B cell (primary cell): ENCODE data around the gene TSPAN31. TPM values are rescaled to one million over a fixed set of nuclear protein-coding genes. Genes with fewer than 3 reads are reported as not detected.

Experiments
- ATAC-seq: fragments of 200-7000 bp; cut with Tn5 transposase; one replicate; pipeline ENCODE4 v1.10.0; 2021; ENCODE audit warnings: low read depth, mild to moderate bottlenecking, moderate number of reproducible peaks, moderate library complexity
- CTCF ChIA-PET: fragments of 350-600 bp; sonication (Branson Sonifier 250); formaldehyde crosslinking; loops from one replicate; lab custom pipeline; 2021; ENCODE audit warnings: antibody characterized with exemption, inconsistent platforms; lab: Charles Lee
- POLR2A ChIA-PET: fragments of 350-600 bp; sonication (Branson Sonifier 250); formaldehyde crosslinking; loops from one replicate; lab custom pipeline; 2021; ENCODE audit warnings: antibody characterized with exemption; lab: Charles Lee
- DNase-seq: peaks from one replicate; pipeline ENCODE4 v3.0.0; 2013
- H2AFZ ChIP-seq: 2 replicates; pipeline ENCODE4 v1.6.1; 2012; ENCODE audit warnings: mild to moderate bottlenecking, low read depth, low read length; ENCODE audit not compliant: insufficient read depth, poor library complexity, severe bottlenecking
- H3K27ac ChIP-seq, 2 donors: 1 replicate in 1 of 2; 2 replicates in 1 of 2; pipeline ENCODE4 v1.5.1; 2012 to 2013; ENCODE audit warnings: low read length in 2 of 2, mild to moderate bottlenecking in 2 of 2, moderate library complexity in 1 of 2
- H3K27me3 ChIP-seq, 4 experiments: fragments of 200-600 bp in 1 of 4; sonication (generic) in 1 of 4; replicated peaks in 1 of 4; 1 replicate in 2 of 4; 2 replicates in 2 of 4; pipeline versions ENCODE4 v1.6.1 to v1.7.0; 2013 to 2016; ENCODE audit warnings: low read length in 3 of 4, mild to moderate bottlenecking in 2 of 4, mixed read lengths in 1 of 4, moderate library complexity in 1 of 4; ENCODE audit not compliant: insufficient read depth in 4 of 4, control insufficient read depth in 3 of 4; ENCODE audit errors: control extremely low read depth in 1 of 4
- H3K36me3 ChIP-seq, 2 experiments: replicated peaks in 1 of 2; 1 replicate in 1 of 2; 2 replicates in 1 of 2; pipeline versions ENCODE4 v1.6.1 to v1.7.1; 2013; ENCODE audit warnings: low read length in 1 of 2; ENCODE audit not compliant: insufficient read depth in 2 of 2, control insufficient read depth in 1 of 2; ENCODE audit errors: control extremely low read depth in 1 of 2, extremely low read depth in 1 of 2
- H3K4me1 ChIP-seq, 2 donors: fragments of 200-600 bp in 1 of 2; sonication (generic) in 1 of 2; 1 replicate in 1 of 2; 2 replicates in 1 of 2; pipeline versions ENCODE4 v1.5.1 to v1.6.1; 2013 to 2017; ENCODE audit warnings: low read length in 2 of 2; ENCODE audit not compliant: control insufficient read depth in 2 of 2, insufficient read depth in 2 of 2
- H3K4me2 ChIP-seq: replicated peaks from 2 replicates; pipeline ENCODE3; 2012; ENCODE audit warnings: mild to moderate bottlenecking, low read depth, low read length; ENCODE audit not compliant: poor library complexity, severe bottlenecking
- H3K4me3 ChIP-seq, 5 experiments: fragments of 200-600 bp in 1 of 5; sonication (generic) in 1 of 5; 1 replicate in 3 of 5; 2 replicates in 2 of 5; pipeline versions ENCODE4 v1.5.1 to v1.7.0; 2011 to 2016; ENCODE audit warnings: low read length in 4 of 5, mild to moderate bottlenecking in 4 of 5, low read depth in 2 of 5, control low read depth in 1 of 5, moderate library complexity in 1 of 5; ENCODE audit not compliant: insufficient read depth in 1 of 5; ENCODE audit errors: control extremely low read depth in 1 of 5, extremely low read depth in 1 of 5
- H3K79me2 ChIP-seq: fragments of 200-600 bp; sonication (generic); one replicate; pipeline ENCODE4 v1.6.0; 2016; ENCODE audit warnings: low read length; ENCODE audit not compliant: control insufficient read depth, insufficient read depth
- H3K9ac ChIP-seq: fragments of 200-600 bp; sonication (generic); 2 replicates; pipeline ENCODE4 v1.6.1; 2017; ENCODE audit warnings: mild to moderate bottlenecking, low read length, moderate library complexity
- H3K9me3 ChIP-seq, 3 donors: one replicate each; pipeline versions ENCODE4 v1.6.1 to v1.7.1; 2013; ENCODE audit warnings: low read length in 2 of 3; ENCODE audit not compliant: control insufficient read depth in 2 of 3, insufficient read depth in 1 of 3; ENCODE audit errors: control extremely low read depth in 1 of 3
- H4K20me1 ChIP-seq: 2 replicates; pipeline ENCODE4 v1.6.0; 2012; ENCODE audit warnings: mild to moderate bottlenecking, low read length; ENCODE audit not compliant: insufficient read depth, control insufficient read depth, poor library complexity, severe bottlenecking
- H3K27ac Mint-ChIP-seq: one replicate; pipeline ENCODE4 v1.8.0; 2021; ENCODE audit warnings: mixed read lengths
- H3K27me3 Mint-ChIP-seq: one replicate; pipeline ENCODE4 v1.8.0; 2021; ENCODE audit warnings: mixed read lengths
- H3K4me1 Mint-ChIP-seq: one replicate; pipeline ENCODE4 v1.8.0; 2021; ENCODE audit warnings: mixed read lengths
- H3K4me3 Mint-ChIP-seq: one replicate; pipeline ENCODE4 v1.8.0; 2021; ENCODE audit warnings: mixed read lengths
- H3K9me3 Mint-ChIP-seq: one replicate; pipeline ENCODE4 v1.8.0; 2022; ENCODE audit warnings: mixed read lengths; ENCODE audit not compliant: insufficient read depth
- CTCF ChIP-seq: fragments of 200-600 bp; IDR thresholded peaks from one replicate; pipeline ENCODE4 v1.8.0; 2022; ENCODE audit warnings: antibody characterized with exemption, mild to moderate bottlenecking
- EZH2 ChIP-seq: IDR thresholded peaks from 2 replicates; pipeline ENCODE4 v1.6.1; 2012; ENCODE audit warnings: borderline replicate concordance, low read depth, mild to moderate bottlenecking, moderate library complexity, low read length; ENCODE audit not compliant: insufficient read depth, poor library complexity, severe bottlenecking
- WGBS: methylation state at CpG from one replicate; pipeline ENCODE4 v1.1.5; 2013; ENCODE audit warnings: missing lambda C conversion rate; ENCODE audit not compliant: insufficient coverage; 5-methylcytosine and 5-hydroxymethylcytosine counted together
- intact Hi-C: fragments of 100-400 bp; cut with micrococcal nuclease; formaldehyde crosslinking; loops from one replicate; pipeline ENCODE4 v1.10.0; 2022
- polyA plus RNA-seq: library from polyadenylated mRNA; depleted of rRNA; stranded (reverse); fragments of >200 nt; gene quantifications from 2 replicates; pipeline ENCODE4 v1.2.3, GENCODE V29; 2012
- total RNA-seq, 2 donors: library from RNA; stranded (reverse); fragments of 120-200 nt in 1 of 2; gene quantifications; 1 replicate in 1 of 2; 2 replicates in 1 of 2; pipeline versions ENCODE4 v1.2.3 to v1.2.4, GENCODE V29; 2013 to 2022

TSPAN31 gene
- total and polyA plus RNA-seq, 2 donors (not counting 1 experiment from before 2014, with no cell fraction given), result 24.0 to 29.6 TPM

GRCh38 chr12:57749061-57749460 lies 4.2 kb downstream of the TSPAN31 start:
- WGBS, result 97% methylated on average over 5 of the region's 5 CpGs
- H3K79me2 ChIP-seq, result peaks cover 33% of the 10 kb centered on the region
- no peaks in the 10 kb centered on the region for H3K9me3 ChIP-seq
- no peak overlapping the region for H3K4me3 ChIP-seq
- Mint-ChIP-seq H3K4me3 (no peak overlapping the region), H3K27me3 (no peaks in the 10 kb centered on the region), H3K4me1 (peaks cover 57% of the 10 kb centered on the region), H3K27ac (no peak overlapping the region), H3K9me3 (no peaks in the 10 kb centered on the region)
- intact Hi-C loops, result no loop called here
- ChIA-PET CTCF (interaction anchor here (0.7 to 1.0 kb wide), 3 partner anchors 8 to 39 kb away, joined by 3 to 6 read pairs (median 3); no protein-coding TSS in a partner anchor), POLR2A (no interaction called here)
- no peak overlapping the region for H3K9ac ChIP-seq
- H3K4me1 ChIP-seq, result peaks cover 33 to 52% of the 10 kb centered on the region in 2 donors
- H3K27me3 ChIP-seq, result no peaks in the 10 kb centered on the region
- ATAC-seq, result no peak
- H3K36me3 ChIP-seq, result peaks cover 2 to 41% of the 10 kb centered on the region in 2 experiments
- DNase-seq, result no peak
- no peak overlapping the region for H2AFZ ChIP-seq
- TF ChIP-seq EZH2 (no peak), CTCF (no peak)
- no peak overlapping the region for H3K27ac ChIP-seq
- H4K20me1 ChIP-seq, result no peaks in the 10 kb centered on the region
- H3K4me2 ChIP-seq, result no peak overlapping the region

- Mint-ChIP-seq H3K27ac (peak overlapping the region; percentile 95), H3K4me3 (peak overlapping the region; percentile 91), H3K4me1 (peaks cover 49% of the 10 kb centered on the region), H3K27me3 (no peaks in the 10 kb centered on the region), H3K9me3 (no peaks in the 10 kb centered on the region)
- intact Hi-C loops, result loop anchor here (5.0 to 10.0 kb wide), 5 partner anchors 266 to 1633 kb away; partner anchors contain the start of genes GLI1, INHBE, MARS1 and NAB2
- DNase-seq (no peak), ATAC-seq (no peak)
- Histone ChIP-seq H3K4me3 (peak overlapping the region in 2 of 5 experiments; percentile 80 to 84), H2AFZ (no peak overlapping the region), H3K4me2 (peak overlapping the region; percentile 85), H3K79me2 (peaks cover 22% of the 10 kb centered on the region), H3K9me3 (no peaks in the 10 kb centered on the region), H3K9ac (no peak overlapping the region), H3K36me3 (peaks cover 2 to 41% of the 10 kb centered on the region in 2 experiments), H3K4me1 (peaks cover 31 to 45% of the 10 kb centered on the region in 2 donors), H4K20me1 (peaks cover under 1% of the 10 kb centered on the region), H3K27ac (peak overlapping the region in 1 of 2 donors; percentile 85), H3K27me3 (no peaks in the 10 kb centered on the region)
- TF ChIP-seq EZH2 (no peak), CTCF (no peak)
- ChIA-PET POLR2A (interaction anchor here (0.7 kb wide), 1 partner anchor 62 kb away, joined by 5 read pairs; no protein-coding TSS in a partner anchor), CTCF (no interaction called here)
- WGBS, result 88% methylated on average over 14 of the region's 15 CpGs
These were observed 6.0 kb downstream of the TSPAN31 start for GRCh38 chr12:57750561-57751431.
